Neural progenitor cell (in vitro differentiated cells): ENCODE data around the gene RABEP2.

Experiments
- EZH2 ChIP-seq: fragments of 200-600 bp; sonication (generic); IDR thresholded peaks from 2 replicates; pipeline ENCODE4 v1.6.1; 2017; ENCODE audit warnings: antibody characterized with exemption, mild to moderate bottlenecking, moderate library complexity
- EZH2phosphoT487 ChIP-seq: fragments of 200-600 bp; sonication (generic); IDR thresholded peaks from 2 replicates; pipeline ENCODE4 v1.6.1; 2017; ENCODE audit warnings: antibody characterized with exemption
- TF ChIP-seq, protein P1 (sequence below): fragments of 200-600 bp; sonication (generic); IDR thresholded peaks from 2 replicates; pipeline ENCODE4 v1.5.1; 2017; ENCODE audit warnings: antibody characterized with exemption, mild to moderate bottlenecking

DNA sequence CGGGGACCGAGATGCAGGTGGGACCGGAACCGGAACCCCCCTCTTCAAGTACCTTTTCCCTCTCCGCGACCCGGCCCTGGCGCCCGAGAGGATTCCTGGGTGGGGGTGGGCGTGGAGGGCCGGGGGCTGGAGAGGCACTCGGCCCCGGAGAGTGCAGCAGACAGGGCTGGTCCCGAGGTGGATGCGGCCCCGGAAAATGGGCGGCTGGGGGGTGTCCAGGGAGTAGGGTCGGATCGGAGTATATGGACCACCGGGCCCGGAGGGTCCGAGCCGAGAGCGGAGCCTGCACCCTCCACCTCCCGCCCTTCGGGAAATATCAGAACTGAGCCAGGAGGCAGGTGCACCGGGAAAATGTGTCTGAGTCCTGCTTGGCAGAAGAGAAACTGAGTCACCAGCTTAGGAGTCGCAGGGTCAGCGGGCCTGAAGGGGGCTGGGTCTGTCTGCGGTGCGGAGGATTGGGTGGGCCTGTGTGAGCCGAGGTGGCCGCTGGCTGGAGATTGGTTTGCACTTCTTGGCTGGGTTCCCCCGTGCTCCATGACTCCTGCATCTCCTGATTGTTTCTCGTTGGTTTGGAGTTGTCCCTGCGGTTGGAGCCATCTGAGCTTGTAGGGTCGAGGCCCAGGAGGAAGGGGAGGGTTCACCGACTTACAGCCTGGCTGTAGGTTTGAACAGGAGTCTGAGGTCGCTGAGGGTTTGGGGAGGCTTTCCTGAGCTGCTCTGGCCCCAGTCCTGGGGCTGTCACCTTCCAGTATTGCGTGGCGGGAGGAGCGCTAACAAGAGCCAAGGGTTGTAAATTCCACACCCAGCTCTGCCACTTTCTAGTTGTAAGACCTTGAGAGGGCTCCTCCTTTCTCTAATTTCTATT, 60.9 kb downstream of the RABEP2 start:
- TF ChIP-seq, protein P1, sequence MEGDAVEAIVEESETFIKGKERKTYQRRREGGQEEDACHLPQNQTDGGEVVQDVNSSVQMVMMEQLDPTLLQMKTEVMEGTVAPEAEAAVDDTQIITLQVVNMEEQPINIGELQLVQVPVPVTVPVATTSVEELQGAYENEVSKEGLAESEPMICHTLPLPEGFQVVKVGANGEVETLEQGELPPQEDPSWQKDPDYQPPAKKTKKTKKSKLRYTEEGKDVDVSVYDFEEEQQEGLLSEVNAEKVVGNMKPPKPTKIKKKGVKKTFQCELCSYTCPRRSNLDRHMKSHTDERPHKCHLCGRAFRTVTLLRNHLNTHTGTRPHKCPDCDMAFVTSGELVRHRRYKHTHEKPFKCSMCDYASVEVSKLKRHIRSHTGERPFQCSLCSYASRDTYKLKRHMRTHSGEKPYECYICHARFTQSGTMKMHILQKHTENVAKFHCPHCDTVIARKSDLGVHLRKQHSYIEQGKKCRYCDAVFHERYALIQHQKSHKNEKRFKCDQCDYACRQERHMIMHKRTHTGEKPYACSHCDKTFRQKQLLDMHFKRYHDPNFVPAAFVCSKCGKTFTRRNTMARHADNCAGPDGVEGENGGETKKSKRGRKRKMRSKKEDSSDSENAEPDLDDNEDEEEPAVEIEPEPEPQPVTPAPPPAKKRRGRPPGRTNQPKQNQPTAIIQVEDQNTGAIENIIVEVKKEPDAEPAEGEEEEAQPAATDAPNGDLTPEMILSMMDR, result no peak
- TF ChIP-seq EZH2 (no peak), EZH2phosphoT487 (no peak)
